ENCODE results near the gene KLHL17. TPM values are rescaled to one million over a fixed set of nuclear protein-coding genes. Genes with fewer than 3 reads are reported as not detected.
"Not testable (repeated sequence)": the region's sequence is repeated elsewhere in the genome, so short reads cannot be mapped to it uniquely, and the experiment has no call there.

Gene KLHL17
- polyA plus RNA-seq, 4 donors, result 3.9 to 11.9 (median 6.8) TPM

- no peak for FAIRE-seq
- Histone ChIP-seq H3K36me3 (ENCODE audit: control insufficient read depth in 3 of 3, insufficient read depth in 2 of 3, low read depth in 1 of 3, low read length in 3 of 3) (no peaks in the 10 kb centered on the region), H3K27ac (ENCODE audit: low read depth in 1 of 3, low read length in 2 of 3) (no peak overlapping the region), H3K4me3 (ENCODE audit: low read depth in 1 of 3, low read length in 3 of 3) (no peak overlapping the region), H3K27me3 (ENCODE audit: control insufficient read depth in 3 of 3, insufficient read depth in 3 of 3, low read length in 3 of 3) (peaks cover 0 to 51% (median 5%) of the 10 kb centered on the region in 3 donors), H3K9me3 (ENCODE audit: control insufficient read depth in 2 of 2, insufficient read depth in 1 of 2, low read depth in 1 of 2, low read length in 1 of 2) (peaks cover 0 to 3% of the 10 kb centered on the region in 2 donors), H3K4me1 (ENCODE audit: control insufficient read depth in 3 of 3, insufficient read depth in 2 of 3, low read depth in 1 of 3, low read length in 2 of 3) (no peaks in the 10 kb centered on the region)
- no peak for DNase-seq
- WGBS, 3 donors, result 59 to 75% (median 64%) methylated on average over 20 to 21 of the region's 21 CpGs
Observed at GRCh38 chr1:981491-981954, 21.1 kb downstream of the KLHL17 start.

- WGBS, 3 donors, result 44 to 59% (median 47%) methylated on average over 25 to 28 of the region's 28 CpGs
- no peaks in the 10 kb centered on the region for H3K36me3 ChIP-seq (ENCODE audit: control insufficient read depth in 3 of 3, insufficient read depth in 2 of 3, low read depth in 1 of 3, low read length in 3 of 3)
- H3K27ac ChIP-seq (ENCODE audit: low read depth in 1 of 3, low read length in 2 of 3), result no peak within 1 kb of the TSS
- peaks cover 0 to 3% of the 10 kb centered on the region in 2 donors for H3K9me3 ChIP-seq (ENCODE audit: control insufficient read depth in 2 of 2, insufficient read depth in 1 of 2, low read depth in 1 of 2, low read length in 1 of 2)
- H3K27me3 ChIP-seq (ENCODE audit: control insufficient read depth in 3 of 3, insufficient read depth in 3 of 3, low read length in 3 of 3), result peaks cover 0 to 53% (median 5%) of the 10 kb centered on the region in 3 donors
- H3K4me3 ChIP-seq (ENCODE audit: low read depth in 1 of 3, low read length in 3 of 3), result no peak within 1 kb of the TSS
- no peak for DNase-seq
- H3K4me1 ChIP-seq (ENCODE audit: control insufficient read depth in 3 of 3, insufficient read depth in 2 of 3, low read depth in 1 of 3, low read length in 2 of 3), result no peaks in the 10 kb centered on the region
- FAIRE-seq, result no peak
Observed at GRCh38 chr1:981955-982558, 21.7 kb downstream of the KLHL17 start, which contains the start of gene PERM1. Gene PERM1 (minus strand): TSS chr1:982093. CDS start chr1:981029, 1,064 bp downstream.

- H3K27me3 ChIP-seq (ENCODE audit: control insufficient read depth in 3 of 3, insufficient read depth in 3 of 3, low read length in 3 of 3), result peaks cover 0 to 53% (median 5%) of the 10 kb centered on the region in 3 donors
Observed at GRCh38 chr1:982765-983436, 22.5 kb downstream of the KLHL17 start.

GRCh38 chr1:983798-984475 lies 23.6 kb downstream of the KLHL17 start:
- no peak for FAIRE-seq
- DNase-seq, result peak; percentile 20 to 61
- no peaks in the 10 kb centered on the region for H3K4me1 ChIP-seq (ENCODE audit: control insufficient read depth in 3 of 3, insufficient read depth in 2 of 3, low read depth in 1 of 3, low read length in 2 of 3)

More at GRCh38 chr1:982765-983436, 22.5 kb downstream of the KLHL17 start:
- H3K27ac ChIP-seq (ENCODE audit: low read depth in 1 of 3, low read length in 2 of 3), result no peak overlapping the region
- DNase-seq, result no peak
- 75 to 82% (median 80%) methylated on average over 42 to 43 of the region's 43 CpGs for WGBS, 3 donors
- no peaks in the 10 kb centered on the region for H3K36me3 ChIP-seq (ENCODE audit: control insufficient read depth in 3 of 3, insufficient read depth in 2 of 3, low read depth in 1 of 3, low read length in 3 of 3)
- H3K4me3 ChIP-seq (ENCODE audit: low read depth in 1 of 3, low read length in 3 of 3), result no peak overlapping the region
- H3K9me3 ChIP-seq (ENCODE audit: control insufficient read depth in 2 of 2, insufficient read depth in 1 of 2, low read depth in 1 of 2, low read length in 1 of 2), result peaks cover 0 to 3% of the 10 kb centered on the region in 2 donors
- FAIRE-seq, result no peak
- no peaks in the 10 kb centered on the region for H3K4me1 ChIP-seq (ENCODE audit: control insufficient read depth in 3 of 3, insufficient read depth in 2 of 3, low read depth in 1 of 3, low read length in 2 of 3)

GRCh38 chr1:984476-984814 lies 24.1 kb downstream of the KLHL17 start:
- DNase-seq, result peak in 1 of 2 donors; percentile 13
- Histone ChIP-seq H3K4me1 (ENCODE audit: control insufficient read depth in 3 of 3, insufficient read depth in 2 of 3, low read depth in 1 of 3, low read length in 2 of 3) (no peaks in the 10 kb centered on the region), H3K36me3 (ENCODE audit: control insufficient read depth in 3 of 3, insufficient read depth in 2 of 3, low read depth in 1 of 3, low read length in 3 of 3) (no peaks in the 10 kb centered on the region), H3K4me3 (ENCODE audit: low read depth in 1 of 3, low read length in 3 of 3) (no peak overlapping the region), H3K27me3 (ENCODE audit: control insufficient read depth in 3 of 3, insufficient read depth in 3 of 3, low read length in 3 of 3) (peaks cover 0 to 54% (median 5%) of the 10 kb centered on the region in 3 donors), H3K9me3 (ENCODE audit: control insufficient read depth in 2 of 2, insufficient read depth in 1 of 2, low read depth in 1 of 2, low read length in 1 of 2) (no peaks in the 10 kb centered on the region), H3K27ac (ENCODE audit: low read depth in 1 of 3, low read length in 2 of 3) (no peak overlapping the region)
- WGBS, 3 donors, result 42 to 53% (median 53%) methylated on average over 12 of the region's 12 CpGs
- no peak for FAIRE-seq

More at GRCh38 chr1:983798-984475, 23.6 kb downstream of the KLHL17 start:
- Histone ChIP-seq H3K27ac (ENCODE audit: low read depth in 1 of 3, low read length in 2 of 3) (no peak overlapping the region), H3K27me3 (ENCODE audit: control insufficient read depth in 3 of 3, insufficient read depth in 3 of 3, low read length in 3 of 3) (peaks cover 0 to 53% (median 5%) of the 10 kb centered on the region in 3 donors), H3K9me3 (ENCODE audit: control insufficient read depth in 2 of 2, insufficient read depth in 1 of 2, low read depth in 1 of 2, low read length in 1 of 2) (no peaks in the 10 kb centered on the region), H3K36me3 (ENCODE audit: control insufficient read depth in 3 of 3, insufficient read depth in 2 of 3, low read depth in 1 of 3, low read length in 3 of 3) (no peaks in the 10 kb centered on the region), H3K4me3 (ENCODE audit: low read depth in 1 of 3, low read length in 3 of 3) (no peak overlapping the region)
- WGBS, 3 donors, result 16 to 20% (median 18%) methylated on average over 23 to 29 of the region's 29 CpGs

- FAIRE-seq, result no peak
- Histone ChIP-seq H3K27me3 (ENCODE audit: control insufficient read depth in 3 of 3, insufficient read depth in 3 of 3, low read length in 3 of 3) (peaks cover 0 to 56% (median 5%) of the 10 kb centered on the region in 3 donors), H3K27ac (ENCODE audit: low read depth in 1 of 3, low read length in 2 of 3) (no peak overlapping the region), H3K9me3 (ENCODE audit: control insufficient read depth in 2 of 2, insufficient read depth in 1 of 2, low read depth in 1 of 2, low read length in 1 of 2) (no peaks in the 10 kb centered on the region), H3K4me1 (ENCODE audit: control insufficient read depth in 3 of 3, insufficient read depth in 2 of 3, low read depth in 1 of 3, low read length in 2 of 3) (no peaks in the 10 kb centered on the region), H3K36me3 (ENCODE audit: control insufficient read depth in 3 of 3, insufficient read depth in 2 of 3, low read depth in 1 of 3, low read length in 3 of 3) (no peaks in the 10 kb centered on the region), H3K4me3 (ENCODE audit: low read depth in 1 of 3, low read length in 3 of 3) (no peak overlapping the region)
- WGBS, 3 donors, result 73 to 78% (median 77%) methylated on average over 13 of the region's 13 CpGs
- no peak for DNase-seq
Observed at GRCh38 chr1:985126-985525, 24.7 kb downstream of the KLHL17 start.

GRCh38 chr1:988061-988460 lies 27.7 kb downstream of the KLHL17 start:
- not testable (repeated sequence) for DNase-seq
- WGBS, 3 donors, result 84 to 88% (median 85%) methylated on average over 5 of the region's 5 CpGs
- peaks cover 0 to 31% (median 0%) of the 10 kb centered on the region in 3 donors for H3K27me3 ChIP-seq (ENCODE audit: control insufficient read depth in 3 of 3, insufficient read depth in 3 of 3, low read length in 3 of 3)

GRCh38 chr1:991275-991674 lies 30.9 kb downstream of the KLHL17 start:
- Histone ChIP-seq H3K27me3 (ENCODE audit: control insufficient read depth in 3 of 3, insufficient read depth in 3 of 3, low read length in 3 of 3) (peaks cover 0 to 23% (median 0%) of the 10 kb centered on the region in 3 donors), H3K9me3 (ENCODE audit: control insufficient read depth in 2 of 2, insufficient read depth in 1 of 2, low read depth in 1 of 2, low read length in 1 of 2) (peaks cover 0 to 21% of the 10 kb centered on the region in 2 donors)
- not testable (repeated sequence) for FAIRE-seq; H3K27ac ChIP-seq (ENCODE audit: low read depth in 1 of 3, low read length in 2 of 3); DNase-seq; H3K4me3 ChIP-seq (ENCODE audit: low read depth in 1 of 3, low read length in 3 of 3); H3K36me3 ChIP-seq (ENCODE audit: control insufficient read depth in 3 of 3, insufficient read depth in 2 of 3, low read depth in 1 of 3, low read length in 3 of 3); H3K4me1 ChIP-seq (ENCODE audit: control insufficient read depth in 3 of 3, insufficient read depth in 2 of 3, low read depth in 1 of 3, low read length in 2 of 3)
- WGBS, 3 donors, result 73 to 82% (median 76%) methylated on average over 6 of the region's 6 CpGs

More at GRCh38 chr1:988061-988460, 27.7 kb downstream of the KLHL17 start:
- H3K9me3 ChIP-seq (ENCODE audit: control insufficient read depth in 2 of 2, insufficient read depth in 1 of 2, low read depth in 1 of 2, low read length in 1 of 2), result peaks cover 0 to 17% of the 10 kb centered on the region in 2 donors
- not testable (repeated sequence) for H3K4me3 ChIP-seq (ENCODE audit: low read depth in 1 of 3, low read length in 3 of 3); H3K27ac ChIP-seq (ENCODE audit: low read depth in 1 of 3, low read length in 2 of 3); H3K4me1 ChIP-seq (ENCODE audit: control insufficient read depth in 3 of 3, insufficient read depth in 2 of 3, low read depth in 1 of 3, low read length in 2 of 3); FAIRE-seq; H3K36me3 ChIP-seq (ENCODE audit: control insufficient read depth in 3 of 3, insufficient read depth in 2 of 3, low read depth in 1 of 3, low read length in 3 of 3)
